Ishikawa (cell line): ENCODE measurements around the gene KDM4B.

Source experiments
- EP300 ChIP-seq: IDR thresholded peaks from 2 replicates; pipeline ENCODE4 v1.6.1; 2012; ENCODE audit warnings: borderline replicate concordance
- TEAD4 ChIP-seq: IDR thresholded peaks from 2 replicates; pipeline ENCODE4 v1.6.1; 2012
- TF ChIP-seq, protein P1 (sequence below): IDR thresholded peaks from 2 replicates; pipeline ENCODE4 v1.6.1; 2012

DNA sequence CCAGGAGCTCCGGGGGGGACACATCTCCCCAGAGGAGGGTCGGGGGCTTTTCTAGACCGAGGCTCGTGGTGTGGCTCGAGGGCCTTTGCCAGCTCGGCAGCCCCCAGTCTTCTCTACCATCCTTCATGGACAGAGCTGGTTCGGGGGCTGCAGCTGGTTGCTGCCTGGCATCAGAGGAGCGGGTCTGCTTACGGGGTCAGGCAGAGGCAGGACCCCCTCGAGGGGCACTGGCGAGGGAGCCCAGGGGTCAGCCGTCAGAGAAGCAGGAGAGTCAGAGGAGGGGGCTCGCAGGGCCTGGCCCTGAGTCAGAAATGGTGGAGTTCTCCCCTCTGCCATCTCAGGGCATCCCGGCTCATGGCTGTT lies 123.5 kb downstream of the KDM4B start:
- TF ChIP-seq, protein P1, sequence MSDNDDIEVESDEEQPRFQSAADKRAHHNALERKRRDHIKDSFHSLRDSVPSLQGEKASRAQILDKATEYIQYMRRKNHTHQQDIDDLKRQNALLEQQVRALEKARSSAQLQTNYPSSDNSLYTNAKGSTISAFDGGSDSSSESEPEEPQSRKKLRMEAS = no peak
- TF ChIP-seq TEAD4 (no peak), EP300 (no peak)
